MM.1S (cell line): Measurements from ENCODE around the gene CPEB2.

ENCODE experiments used
- EZH2phosphoT487 ChIP-seq: fragments of 300-600 bp; sonication (generic); IDR thresholded peaks from 2 replicates; pipeline ENCODE4 v1.6.1; 2018; ENCODE audit warnings: antibody characterized with exemption, low read length
- TF ChIP-seq, protein P1 (sequence below): fragments of 300-600 bp; sonication (generic); IDR thresholded peaks from 2 replicates; pipeline ENCODE4 v1.5.1; 2016; ENCODE audit warnings: antibody characterized with exemption, low read length, mixed read lengths

DNA sequence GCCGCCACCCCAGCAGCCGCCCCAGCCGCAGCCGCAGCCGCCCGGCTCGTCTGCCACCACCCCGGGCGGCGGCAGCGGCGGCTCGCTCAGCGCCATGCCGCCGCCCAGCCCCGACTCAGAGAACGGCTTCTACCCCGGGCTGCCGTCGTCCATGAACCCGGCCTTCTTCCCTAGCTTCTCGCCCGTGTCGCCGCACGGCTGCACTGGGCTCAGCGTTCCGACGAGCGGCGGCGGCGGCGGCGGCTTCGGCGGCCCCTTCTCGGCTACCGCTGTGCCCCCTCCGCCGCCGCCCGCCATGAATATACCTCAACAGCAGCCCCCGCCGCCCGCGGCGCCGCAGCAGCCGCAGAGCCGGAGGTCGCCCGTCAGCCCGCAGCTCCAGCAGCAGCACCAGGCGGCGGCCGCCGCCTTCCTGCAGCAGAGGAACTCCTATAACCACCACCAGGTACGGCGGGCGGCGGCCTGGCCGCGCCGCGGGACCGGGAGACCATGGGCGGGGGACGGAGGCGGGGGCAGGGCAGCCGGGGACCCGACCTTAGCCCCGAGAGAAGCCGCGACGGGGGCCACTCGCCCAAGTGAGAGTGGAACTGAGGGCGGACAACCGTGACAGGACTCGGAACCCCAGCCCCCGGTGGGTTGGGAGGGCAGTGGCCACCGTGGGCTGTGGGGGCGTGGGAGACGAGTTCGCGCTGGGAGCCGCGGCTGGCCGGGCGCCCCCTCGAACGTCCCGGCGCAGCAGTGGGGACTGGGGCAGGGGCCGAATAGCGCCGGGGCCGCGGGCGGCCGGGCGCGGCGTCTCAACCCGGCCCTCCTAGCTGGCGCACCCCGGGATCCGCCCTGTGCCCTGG lies 1.8 kb downstream of the CPEB2 start:
- TF ChIP-seq, protein P1, sequence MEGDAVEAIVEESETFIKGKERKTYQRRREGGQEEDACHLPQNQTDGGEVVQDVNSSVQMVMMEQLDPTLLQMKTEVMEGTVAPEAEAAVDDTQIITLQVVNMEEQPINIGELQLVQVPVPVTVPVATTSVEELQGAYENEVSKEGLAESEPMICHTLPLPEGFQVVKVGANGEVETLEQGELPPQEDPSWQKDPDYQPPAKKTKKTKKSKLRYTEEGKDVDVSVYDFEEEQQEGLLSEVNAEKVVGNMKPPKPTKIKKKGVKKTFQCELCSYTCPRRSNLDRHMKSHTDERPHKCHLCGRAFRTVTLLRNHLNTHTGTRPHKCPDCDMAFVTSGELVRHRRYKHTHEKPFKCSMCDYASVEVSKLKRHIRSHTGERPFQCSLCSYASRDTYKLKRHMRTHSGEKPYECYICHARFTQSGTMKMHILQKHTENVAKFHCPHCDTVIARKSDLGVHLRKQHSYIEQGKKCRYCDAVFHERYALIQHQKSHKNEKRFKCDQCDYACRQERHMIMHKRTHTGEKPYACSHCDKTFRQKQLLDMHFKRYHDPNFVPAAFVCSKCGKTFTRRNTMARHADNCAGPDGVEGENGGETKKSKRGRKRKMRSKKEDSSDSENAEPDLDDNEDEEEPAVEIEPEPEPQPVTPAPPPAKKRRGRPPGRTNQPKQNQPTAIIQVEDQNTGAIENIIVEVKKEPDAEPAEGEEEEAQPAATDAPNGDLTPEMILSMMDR, result no peak
- no peak for TF ChIP-seq EZH2phosphoT487
